IPS-18c (cell line): Measurements from ENCODE around the gene HDAC11.

Experiments used
- H3K4me3 ChIP-seq: 2 replicates; pipeline ENCODE4 v1.7.0; 2013; ENCODE audit warnings: low read depth, mild to moderate bottlenecking, low read length, moderate library complexity; ENCODE audit not compliant: insufficient read depth
- H3K9me3 ChIP-seq: one replicate; pipeline ENCODE4 v1.6.1; 2013; ENCODE audit warnings: mild to moderate bottlenecking, low read length, moderate library complexity; ENCODE audit not compliant: control insufficient read depth, insufficient read depth

HDAC11 gene

GRCh38 chr3:13526626-13526949 is 46.5 kb downstream of the HDAC11 start:
- no peak overlapping the region for H3K4me3 ChIP-seq
- H3K9me3 ChIP-seq, result no peaks in the 10 kb centered on the region

GRCh38 chr3:13528217-13528867 is 48.2 kb downstream of the HDAC11 start:
- Histone ChIP-seq H3K4me3 (no peak overlapping the region), H3K9me3 (no peaks in the 10 kb centered on the region)

- Histone ChIP-seq H3K9me3 (no peaks in the 10 kb centered on the region), H3K4me3 (no peak overlapping the region)
Observed at GRCh38 chr3:13529196-13530112, 49.3 kb downstream of the HDAC11 start.

GRCh38 chr3:13530241-13531009 is 50.3 kb downstream of the HDAC11 start:
- no peak overlapping the region for H3K4me3 ChIP-seq
- H3K9me3 ChIP-seq, result no peaks in the 10 kb centered on the region

GRCh38 chr3:13532085-13532484 is 52.0 kb downstream of the HDAC11 start:
- Histone ChIP-seq H3K4me3 (no peak overlapping the region), H3K9me3 (no peaks in the 10 kb centered on the region)

GRCh38 chr3:13532631-13533030 is 52.5 kb downstream of the HDAC11 start:
- Histone ChIP-seq H3K9me3 (no peaks in the 10 kb centered on the region), H3K4me3 (no peak overlapping the region)

GRCh38 chr3:13533885-13534301 is 53.8 kb downstream of the HDAC11 start:
- no peaks in the 10 kb centered on the region for H3K9me3 ChIP-seq
- no peak overlapping the region for H3K4me3 ChIP-seq

- Histone ChIP-seq H3K9me3 (no peaks in the 10 kb centered on the region), H3K4me3 (no peak overlapping the region)
Observed at GRCh38 chr3:13535526-13535875, 55.4 kb downstream of the HDAC11 start.

GRCh38 chr3:13535905-13536304 is 55.8 kb downstream of the HDAC11 start:
- no peak overlapping the region for H3K4me3 ChIP-seq
- no peaks in the 10 kb centered on the region for H3K9me3 ChIP-seq

GRCh38 chr3:13536432-13536831 is 56.3 kb downstream of the HDAC11 start:
- H3K9me3 ChIP-seq, result no peaks in the 10 kb centered on the region
- H3K4me3 ChIP-seq, result no peak overlapping the region

GRCh38 chr3:13536832-13537231 is 56.7 kb downstream of the HDAC11 start:
- Histone ChIP-seq H3K9me3 (no peaks in the 10 kb centered on the region), H3K4me3 (no peak overlapping the region)

GRCh38 chr3:13537244-13537908 is 57.3 kb downstream of the HDAC11 start:
- Histone ChIP-seq H3K9me3 (no peaks in the 10 kb centered on the region), H3K4me3 (no peak overlapping the region)

- no peaks in the 10 kb centered on the region for H3K9me3 ChIP-seq
- no peak overlapping the region for H3K4me3 ChIP-seq
Observed at GRCh38 chr3:13537909-13538296, 57.8 kb downstream of the HDAC11 start.

- no peaks in the 10 kb centered on the region for H3K9me3 ChIP-seq
- H3K4me3 ChIP-seq, result no peak overlapping the region
Observed at GRCh38 chr3:13538520-13539291, 58.6 kb downstream of the HDAC11 start.

GRCh38 chr3:13539292-13539638 is 59.2 kb downstream of the HDAC11 start:
- Histone ChIP-seq H3K4me3 (no peak overlapping the region), H3K9me3 (no peaks in the 10 kb centered on the region)

- Histone ChIP-seq H3K9me3 (no peaks in the 10 kb centered on the region), H3K4me3 (no peak overlapping the region)
Observed at GRCh38 chr3:13539671-13540070, 59.6 kb downstream of the HDAC11 start.
